Epithelial cell of esophagus (primary cell): Measurements from ENCODE around the gene BAZ1B.
A peak's percentile ranks its signal among the peaks of the same experiment; 100 is the strongest.

Experiments
- DNase-seq: peaks from one replicate; pipeline ENCODE4 v3.0.0; 2010; ENCODE audit warnings: low read depth
- H3K4me3 ChIP-seq: 2 replicates; pipeline ENCODE4 v1.5.1; 2011; ENCODE audit warnings: mild to moderate bottlenecking, low read length, control low read depth
- CTCF ChIP-seq: IDR thresholded peaks from 2 replicates; pipeline ENCODE4 v1.5.1; 2011; ENCODE audit warnings: low read depth, mild to moderate bottlenecking, low read length, control low read depth, inconsistent platforms; ENCODE audit not compliant: insufficient read depth; ENCODE audit errors: missing control alignments

Gene BAZ1B

GRCh38 chr7:73439410-73439704, 82.7 kb downstream of the BAZ1B start:
- H3K4me3 ChIP-seq = no peak overlapping the region
- DNase-seq = no peak
- TF ChIP-seq CTCF = no peak

GRCh38 chr7:73438547-73439409, 83.3 kb downstream of the BAZ1B start:
- DNase-seq = no peak
- no peak overlapping the region for H3K4me3 ChIP-seq
- TF ChIP-seq CTCF = no peak

- no peak for DNase-seq
- H3K4me3 ChIP-seq = no peak overlapping the region
- no peak for TF ChIP-seq CTCF
These were observed 84.3 kb downstream of the BAZ1B start for GRCh38 chr7:73437621-73438416.

GRCh38 chr7:73437091-73437490, 85.0 kb downstream of the BAZ1B start:
- no peak for DNase-seq
- H3K4me3 ChIP-seq = no peak overlapping the region
- no peak for TF ChIP-seq CTCF

- no peak for DNase-seq
- TF ChIP-seq CTCF = peak; percentile 4
- H3K4me3 ChIP-seq = no peak overlapping the region
These were observed 85.8 kb downstream of the BAZ1B start for GRCh38 chr7:73436031-73436929.

- H3K4me3 ChIP-seq = no peak overlapping the region
- DNase-seq = no peak
- no peak for TF ChIP-seq CTCF
These were observed 86.6 kb downstream of the BAZ1B start for GRCh38 chr7:73435471-73436009.
